ENCODE data around the gene SAFB2. TPM values are rescaled to one million over a fixed set of nuclear protein-coding genes. Genes with fewer than 3 reads are reported as not detected.
A peak's percentile ranks its signal among the peaks of the same experiment; 100 is the strongest.

The SAFB2 gene
- total and polyA plus RNA-seq, 9 of the 15 experiments (the other 6 are each of a cell fraction or from before 2014, with no cell fraction given) = 4.5 to 103 (median 47.3) TPM

GRCh38 chr19:5590865-5591154 is 31.8 kb downstream of the SAFB2 start (continued):
- TF ChIP-seq FOXO4 (CRISPR knock-in tag; IDR thresholded peaks at IDR 0.05) = no peak
- TF ChIP-seq MCM2 (IDR thresholded peaks at IDR 0.05; ENCODE audit: low read depth) = no peak
- TF ChIP-seq RB1 (IDR thresholded peaks at IDR 0.05; ENCODE audit: low read depth) = no peak
- no peak for TF ChIP-seq ZNF280A (IDR thresholded peaks at IDR 0.05; ENCODE audit: low read depth, partially characterized antibody)

DNA sequence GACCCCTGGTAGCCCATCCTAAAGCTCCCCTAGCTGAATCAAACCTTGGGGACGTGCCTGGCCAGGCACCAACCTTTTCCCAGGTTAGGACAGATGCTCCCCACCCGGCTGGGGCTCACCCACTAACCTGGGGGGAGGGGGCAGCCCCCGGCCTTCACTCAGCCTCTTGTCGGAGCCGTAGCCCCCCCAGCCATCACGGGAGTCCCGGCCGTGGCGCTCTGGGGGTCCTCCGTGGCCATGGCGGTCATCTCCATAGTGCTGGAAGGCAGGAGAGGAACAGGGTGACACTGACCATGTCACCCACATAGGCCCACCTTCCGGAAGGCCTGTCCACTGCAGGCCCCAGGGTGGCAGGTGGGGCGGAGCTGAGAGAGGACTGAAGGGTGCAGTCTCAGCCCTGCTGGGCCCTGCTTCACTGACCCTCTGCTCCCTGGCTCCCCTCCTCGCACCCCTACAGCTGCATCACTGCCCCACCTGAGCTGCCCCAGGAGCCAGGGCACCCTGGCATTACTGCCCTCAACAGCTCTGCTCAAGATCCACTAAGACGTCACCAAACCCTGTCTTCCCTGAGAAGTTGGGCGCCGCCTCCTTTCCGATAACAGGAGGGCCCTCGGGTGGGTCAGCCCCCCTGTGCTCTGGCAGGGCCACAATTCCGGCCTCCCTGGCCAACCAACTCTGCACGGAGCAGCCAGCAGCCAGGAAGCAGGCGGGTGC is 32.3 kb downstream of the SAFB2 start:
- in situ Hi-C loops (cut with MboI) = no loop called here
- no peak for DNase-seq (ENCODE audit: extremely low read depth in 1 of 4, low spot score in 3 of 4)
- no peak for TF ChIP-seq HDAC8 (tag; IDR thresholded peaks at IDR 0.05)
- no peak for TF ChIP-seq NR1H2 (CRISPR knock-in tag; IDR thresholded peaks at IDR 0.05)
- peak; percentile 46 for TF ChIP-seq RBM22 (IDR thresholded peaks at IDR 0.05; ENCODE audit: low read depth, low read length, poor library complexity, severe bottlenecking)
- TF ChIP-seq POLR2G (IDR thresholded peaks at IDR 0.05; ENCODE audit: low read depth, low read length) = peak; percentile 56
- H3K79me2 ChIP-seq (ENCODE audit: control insufficient read depth, insufficient read depth, low read length) = peaks cover 3% of the 10 kb centered on the region; the same call in 2 of the 3 replicates
- peaks cover 11 to 45% of the 10 kb centered on the region in 2 experiments for H3K4me1 ChIP-seq (replicated peaks in 1 of 2; ENCODE audit: control insufficient read depth in 2 of 2, insufficient read depth in 2 of 2, low read length in 2 of 2)
- no peaks in the 10 kb centered on the region for H3K9me3 ChIP-seq (replicated peaks; ENCODE audit: control insufficient read depth, insufficient read depth, low read depth, low read length)
- no peak overlapping the region; a peak in 1 of 4 replicates for H3K9ac ChIP-seq (ENCODE audit: insufficient read depth in 1 of 2, low read depth in 2 of 2, low read length in 2 of 2)
- 97% methylated on average over 19 of the region's 22 CpGs for WGBS (ENCODE audit: insufficient coverage, low coverage, missing lambda C conversion rate)
- peaks cover 96% of the 10 kb centered on the region; the same call in 2 of the 3 replicates for H3K36me3 ChIP-seq (ENCODE audit: control insufficient read depth, insufficient read depth, low read length)
- no peaks in the 10 kb centered on the region for H3K27me3 ChIP-seq (ENCODE audit: control insufficient read depth in 2 of 2, insufficient read depth in 2 of 2, low read length in 2 of 2)
- H3K27ac ChIP-seq (ENCODE audit: extremely low read depth, low read depth, low read length) = no peak overlapping the region
- H3K4me2 ChIP-seq (ENCODE audit: insufficient read depth, low read length) = no peak overlapping the region
- no TSS peak for BruUV-seq (replicated peaks)
- no peaks in the 10 kb centered on the region for H3K9me1 ChIP-seq (ENCODE audit: control insufficient read depth, insufficient read depth, low read length)
- ATAC-seq = no peak
- no peak for FAIRE-seq
- no peak overlapping the region for H3K4me3 ChIP-seq
- POLR2A ChIA-PET = interaction anchor here (0.8 to 0.9 kb wide), 2 partner anchors 19 to 32 kb away, joined by 4 read pairs; no protein-coding TSS in a partner anchor
- H2AFZ ChIP-seq (ENCODE audit: low read depth, low read length) = no peak overlapping the region
- CTCF ChIA-PET (ENCODE audit: low intra/inter-chr PET ratio) = no interaction called here
- H4K20me1 ChIP-seq (replicated peaks; ENCODE audit: control insufficient read depth, insufficient read depth, low read length) = no peaks in the 10 kb centered on the region; the same call in 1 of the 2 replicates
- intact Hi-C loops (cut with micrococcal nuclease) = no loop called here

Data from K562 (cell line).